Cardiac muscle cell (in vitro differentiated cells and primary cell): ENCODE measurements around the gene ABI3BP. TPM values are rescaled to one million over a fixed set of nuclear protein-coding genes. Genes with fewer than 3 reads are reported as not detected.

Experiments
- DNase-seq, 2 donors: peaks; one replicate each; pipeline versions ENCODE4 v3.0.0 to v3.0.0-alpha.2; 2010 to 2017; ENCODE audit warnings: low read depth in 1 of 2, low spot score in 1 of 2
- H3K27ac ChIP-seq: fragments of 200-600 bp; sonication (generic); 2 replicates; pipeline ENCODE4 v1.5.1; 2016
- H3K27me3 ChIP-seq: fragments of 200-600 bp; sonication (generic); 2 replicates; pipeline ENCODE4 v1.6.0; 2016; ENCODE audit warnings: control low read depth
- H3K36me3 ChIP-seq: fragments of 200-600 bp; sonication (generic); 2 replicates; pipeline ENCODE4 v1.5.1; 2016; ENCODE audit warnings: control low read depth
- H3K4me1 ChIP-seq: fragments of 200-600 bp; sonication (generic); 2 replicates; pipeline ENCODE4 v1.8.1; 2017; ENCODE audit warnings: low read depth, mild to moderate bottlenecking, mixed run types
- H3K4me3 ChIP-seq: fragments of 200-600 bp; sonication (generic); 2 replicates; pipeline ENCODE4 v1.5.1; 2016; ENCODE audit warnings: mild to moderate bottlenecking
- H3K9me3 ChIP-seq: fragments of 200-600 bp; sonication (generic); 2 replicates; pipeline ENCODE4 v1.5.1; 2017; ENCODE audit warnings: low read depth, mild to moderate bottlenecking, control low read depth
- polyA plus RNA-seq: library from polyadenylated mRNA; unstranded; fragments of >200 nt; fragmentation: Nextera tagmentation; extraction: Ambion mirVana; gene quantifications from 2 replicates; pipeline ENCODE4 v1.2.1, GENCODE V29; 2016
- total RNA-seq: library from RNA; depleted of rRNA; stranded (reverse); fragments of >200 nt; gene quantifications from 2 replicates; pipeline ENCODE4 v1.2.3, GENCODE V29; 2016
- TF ChIP-seq, protein P1 (sequence below): IDR thresholded peaks from 2 replicates; pipeline ENCODE4 v1.5.1; 2012; ENCODE audit warnings: low read depth, mild to moderate bottlenecking, low read length

ABI3BP gene
- total and polyA plus RNA-seq, 2 experiments from 2014 or later = 0.54 to 0.92 TPM

DNA sequence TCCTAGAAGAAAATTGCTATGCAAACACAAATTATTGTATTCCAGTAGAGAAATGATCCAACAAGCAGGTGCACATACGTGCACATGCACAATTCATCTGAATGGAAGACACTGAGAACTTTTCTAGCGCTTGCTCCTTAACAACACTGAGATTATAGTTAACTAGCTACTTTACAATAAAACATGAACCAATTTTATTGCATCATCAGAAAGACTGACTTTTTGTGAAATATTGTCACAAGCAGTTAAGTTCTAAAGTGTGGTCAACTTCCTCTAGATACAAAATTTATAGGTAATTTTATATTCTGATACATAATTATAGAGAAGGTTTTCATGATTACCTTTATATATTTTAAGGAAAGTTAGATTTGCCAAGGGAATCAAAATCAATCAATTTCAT, 135.4 kb downstream of the ABI3BP start:
- Histone ChIP-seq H3K36me3 (no peaks in the 10 kb centered on the region), H3K9me3 (no peaks in the 10 kb centered on the region), H3K27ac (no peak overlapping the region), H3K4me1 (no peaks in the 10 kb centered on the region), H3K4me3 (no peak overlapping the region), H3K27me3 (peaks cover 2% of the 10 kb centered on the region)
- TF ChIP-seq, protein P1, sequence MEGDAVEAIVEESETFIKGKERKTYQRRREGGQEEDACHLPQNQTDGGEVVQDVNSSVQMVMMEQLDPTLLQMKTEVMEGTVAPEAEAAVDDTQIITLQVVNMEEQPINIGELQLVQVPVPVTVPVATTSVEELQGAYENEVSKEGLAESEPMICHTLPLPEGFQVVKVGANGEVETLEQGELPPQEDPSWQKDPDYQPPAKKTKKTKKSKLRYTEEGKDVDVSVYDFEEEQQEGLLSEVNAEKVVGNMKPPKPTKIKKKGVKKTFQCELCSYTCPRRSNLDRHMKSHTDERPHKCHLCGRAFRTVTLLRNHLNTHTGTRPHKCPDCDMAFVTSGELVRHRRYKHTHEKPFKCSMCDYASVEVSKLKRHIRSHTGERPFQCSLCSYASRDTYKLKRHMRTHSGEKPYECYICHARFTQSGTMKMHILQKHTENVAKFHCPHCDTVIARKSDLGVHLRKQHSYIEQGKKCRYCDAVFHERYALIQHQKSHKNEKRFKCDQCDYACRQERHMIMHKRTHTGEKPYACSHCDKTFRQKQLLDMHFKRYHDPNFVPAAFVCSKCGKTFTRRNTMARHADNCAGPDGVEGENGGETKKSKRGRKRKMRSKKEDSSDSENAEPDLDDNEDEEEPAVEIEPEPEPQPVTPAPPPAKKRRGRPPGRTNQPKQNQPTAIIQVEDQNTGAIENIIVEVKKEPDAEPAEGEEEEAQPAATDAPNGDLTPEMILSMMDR = no peak
- no peak for DNase-seq

DNA sequence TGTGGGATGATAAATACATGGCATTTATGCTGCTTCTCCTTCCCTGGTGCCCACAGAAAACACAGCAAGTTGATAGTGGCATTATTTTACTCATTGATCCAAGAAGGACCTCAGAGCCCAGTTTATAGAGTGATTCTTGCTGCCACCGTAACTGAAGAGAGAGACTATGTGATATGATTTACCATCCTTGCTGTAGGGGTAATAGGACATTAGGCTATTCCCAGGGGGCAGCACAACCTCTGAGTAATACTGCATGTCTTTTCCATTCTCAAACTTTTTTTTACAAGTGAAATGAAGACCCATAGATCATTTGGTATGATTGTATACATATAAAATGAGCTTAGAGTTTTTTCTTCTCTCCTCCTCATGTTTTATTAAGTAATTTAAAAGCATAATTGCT, 136.4 kb downstream of the ABI3BP start:
- H3K36me3 ChIP-seq = no peaks in the 10 kb centered on the region
- H3K4me3 ChIP-seq = no peak overlapping the region
- H3K27ac ChIP-seq = no peak overlapping the region
- peaks cover 2% of the 10 kb centered on the region for H3K27me3 ChIP-seq
- TF ChIP-seq, protein P1 = no peak
- no peaks in the 10 kb centered on the region for H3K4me1 ChIP-seq
- H3K9me3 ChIP-seq = no peaks in the 10 kb centered on the region
- DNase-seq = no peak

DNA sequence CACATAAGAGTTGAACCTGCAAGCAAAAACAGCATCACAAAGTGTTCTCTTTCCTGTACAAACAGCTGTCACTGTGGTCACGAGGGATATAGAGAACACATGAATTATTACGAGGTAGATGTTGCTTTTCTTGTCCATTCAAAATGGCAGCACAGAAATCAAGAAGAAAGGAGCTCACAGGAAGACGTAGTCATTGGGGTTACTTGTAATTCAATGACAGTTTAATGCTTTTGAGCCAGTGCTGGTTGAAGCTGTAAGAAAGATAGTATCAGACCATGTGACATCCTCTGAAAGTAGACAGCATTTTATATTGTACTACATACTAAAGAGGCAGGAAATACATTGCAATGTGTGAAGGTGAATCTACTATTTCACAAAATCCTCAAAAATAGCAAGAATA, 140.4 kb downstream of the ABI3BP start:
- no peaks in the 10 kb centered on the region for H3K9me3 ChIP-seq
- H3K36me3 ChIP-seq = no peaks in the 10 kb centered on the region
- peaks cover 2% of the 10 kb centered on the region for H3K27me3 ChIP-seq
- TF ChIP-seq, protein P1 = no peak
- H3K4me3 ChIP-seq = no peak overlapping the region
- H3K4me1 ChIP-seq = no peaks in the 10 kb centered on the region
- no peak for DNase-seq
- H3K27ac ChIP-seq = no peak overlapping the region

DNA sequence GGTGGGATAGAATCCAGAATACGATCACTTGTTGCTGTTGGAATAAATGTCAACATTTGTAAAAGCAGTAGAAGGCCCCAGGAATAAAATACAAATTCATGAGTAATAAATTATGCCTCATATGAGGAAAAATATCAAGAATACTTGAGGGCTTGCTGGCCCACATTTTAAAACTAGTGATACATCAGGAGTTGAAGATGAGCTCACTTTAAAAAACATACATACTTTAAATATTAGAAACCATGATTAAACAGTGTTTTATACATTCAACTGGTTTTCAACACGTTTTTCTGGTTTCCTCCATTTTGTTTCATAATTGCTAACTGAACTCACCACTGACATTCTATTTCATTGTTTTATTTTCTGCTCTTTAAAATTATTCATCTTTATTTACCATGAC, 142.5 kb downstream of the ABI3BP start:
- Histone ChIP-seq H3K27me3 (no peaks in the 10 kb centered on the region), H3K36me3 (no peaks in the 10 kb centered on the region), H3K4me1 (no peaks in the 10 kb centered on the region), H3K4me3 (no peak overlapping the region), H3K27ac (no peak overlapping the region), H3K9me3 (no peaks in the 10 kb centered on the region)
- TF ChIP-seq, protein P1 = no peak
- DNase-seq = no peak

DNA sequence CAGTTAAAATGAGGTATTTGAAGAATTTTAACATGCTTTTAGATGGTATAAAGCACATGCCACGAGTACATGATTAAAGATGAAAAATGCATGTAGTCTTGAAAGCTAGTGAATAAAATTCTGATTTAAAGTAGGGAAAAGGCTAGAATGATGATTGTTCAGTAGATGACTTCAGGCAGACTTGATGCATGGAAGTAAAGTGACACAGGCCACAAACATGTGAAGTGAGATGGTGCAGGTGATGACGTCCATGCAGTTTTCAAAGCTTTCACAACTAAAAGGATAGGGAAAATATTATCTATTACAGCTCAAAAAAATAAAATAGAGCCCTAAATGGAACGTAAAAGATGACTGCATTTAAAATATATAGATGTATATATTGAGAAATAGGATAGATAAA, 143.1 kb downstream of the ABI3BP start:
- no peak for DNase-seq

More for the DNA sequence above, 143.1 kb downstream of the ABI3BP start:
- Histone ChIP-seq H3K27ac (no peak overlapping the region), H3K36me3 (no peaks in the 10 kb centered on the region), H3K27me3 (no peaks in the 10 kb centered on the region), H3K4me3 (no peak overlapping the region), H3K9me3 (no peaks in the 10 kb centered on the region), H3K4me1 (no peaks in the 10 kb centered on the region)
- TF ChIP-seq, protein P1 = no peak
